T-helper 1 cell treated with Interleukin-12 subunit alpha and Interleukin-12 subunit beta and Interleukin-4 antibody, amounts not matched to agents 30 μg/mL and 1 μg/mL, for 36 hours (primary cell): ENCODE measurements around the gene TRAPPC3L.

ENCODE experiments used
- H3K27ac Mint-ChIP-seq: one replicate; pipeline ENCODE4 v1.8.0; 2021; ENCODE audit warnings: mild to moderate bottlenecking, mixed read lengths
- H3K27me3 Mint-ChIP-seq: one replicate; pipeline ENCODE4 v1.8.0; 2021; ENCODE audit warnings: low read depth, mixed read lengths
- H3K36me3 Mint-ChIP-seq: one replicate; pipeline ENCODE4 v1.8.0; 2021; ENCODE audit warnings: low read depth, mixed read lengths
- H3K4me1 Mint-ChIP-seq: one replicate; pipeline ENCODE4 v1.8.0; 2021; ENCODE audit warnings: low read depth, mixed read lengths
- H3K4me3 Mint-ChIP-seq: one replicate; pipeline ENCODE4 v1.8.0; 2021; ENCODE audit warnings: mild to moderate bottlenecking, moderate library complexity, mixed read lengths
- H3K9me3 Mint-ChIP-seq: one replicate; pipeline ENCODE4 v1.8.0; 2021; ENCODE audit warnings: mixed read lengths

TRAPPC3L gene

DNA sequence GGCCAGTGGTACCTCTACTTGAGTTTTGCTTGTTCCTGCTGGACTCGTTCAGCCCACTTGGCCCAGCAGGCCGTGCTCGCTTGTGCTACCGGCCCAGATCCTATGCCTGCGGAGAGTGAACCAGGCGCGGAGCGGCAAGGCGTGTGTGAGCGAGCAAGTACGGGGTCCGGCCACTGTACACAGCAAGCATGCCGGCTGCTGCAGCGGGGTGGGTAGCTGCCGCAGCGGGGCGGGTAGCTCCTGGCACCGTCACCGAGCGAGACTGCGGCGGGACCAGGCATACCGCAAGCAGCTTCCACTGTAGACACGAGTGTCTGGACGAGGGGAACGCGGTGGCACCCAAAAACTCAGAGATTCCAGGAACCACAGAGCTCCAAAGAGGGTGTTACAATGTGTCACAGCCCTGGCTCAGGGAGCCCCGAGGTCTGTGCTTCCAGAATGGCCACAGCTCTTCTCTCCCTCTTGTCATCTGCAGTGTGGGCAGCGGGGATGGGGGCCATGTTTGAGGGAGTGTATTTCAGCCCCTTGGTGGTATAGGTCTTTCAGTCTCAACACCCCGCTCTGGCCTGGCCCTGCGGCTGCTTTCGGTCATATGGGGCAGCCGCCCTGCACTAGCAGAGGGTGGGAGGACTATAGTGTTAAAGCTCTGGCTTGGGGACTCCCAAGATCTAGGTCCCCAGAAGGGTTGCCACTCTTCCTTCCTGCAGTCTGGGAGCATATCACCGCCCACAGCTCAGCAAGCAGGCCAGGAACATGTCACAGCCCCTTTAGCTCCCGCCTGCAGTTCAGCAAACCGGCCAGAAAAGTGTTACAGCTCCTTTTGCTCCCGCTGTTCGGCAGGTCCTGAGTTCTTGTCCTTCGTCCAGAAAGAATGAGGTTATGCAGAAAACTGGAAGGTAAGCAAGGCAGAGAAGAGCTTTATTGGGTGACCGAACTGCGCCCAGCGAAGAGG lies 19.7 kb upstream of the TRAPPC3L start:
- Mint-ChIP-seq H3K9me3 (no peaks in the 10 kb centered on the region), H3K27me3 (peaks cover 32% of the 10 kb centered on the region), H3K4me1 (peaks cover 8% of the 10 kb centered on the region), H3K27ac (no peak overlapping the region), H3K4me3 (peak overlapping the region; percentile 22), H3K36me3 (no peaks in the 10 kb centered on the region)

DNA sequence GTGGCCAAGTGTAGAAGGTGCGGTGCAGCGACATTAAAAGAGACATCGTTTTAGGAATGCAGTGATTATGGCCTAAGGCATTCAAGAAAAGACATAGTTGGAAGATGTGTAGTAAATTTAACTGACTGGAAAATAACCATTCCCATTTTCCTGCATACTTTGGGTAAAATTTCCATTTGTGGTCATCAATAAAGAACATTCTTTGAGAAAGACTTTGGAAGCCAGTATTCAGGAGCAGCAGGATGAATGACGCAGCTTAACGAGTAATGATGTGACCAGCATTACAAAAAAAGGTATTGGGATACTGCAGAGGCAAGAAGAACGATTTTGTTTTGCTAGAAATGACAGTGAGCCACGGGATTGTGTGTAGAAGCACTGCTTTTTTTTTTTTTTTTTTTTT lies 18.8 kb upstream of the TRAPPC3L start:
- peaks cover 32% of the 10 kb centered on the region for H3K27me3 Mint-ChIP-seq
- H3K4me1 Mint-ChIP-seq, result peaks cover 6% of the 10 kb centered on the region
- H3K36me3 Mint-ChIP-seq, result no peaks in the 10 kb centered on the region
- H3K9me3 Mint-ChIP-seq, result no peaks in the 10 kb centered on the region
- no peak overlapping the region for H3K4me3 Mint-ChIP-seq
- no peak overlapping the region for H3K27ac Mint-ChIP-seq

DNA sequence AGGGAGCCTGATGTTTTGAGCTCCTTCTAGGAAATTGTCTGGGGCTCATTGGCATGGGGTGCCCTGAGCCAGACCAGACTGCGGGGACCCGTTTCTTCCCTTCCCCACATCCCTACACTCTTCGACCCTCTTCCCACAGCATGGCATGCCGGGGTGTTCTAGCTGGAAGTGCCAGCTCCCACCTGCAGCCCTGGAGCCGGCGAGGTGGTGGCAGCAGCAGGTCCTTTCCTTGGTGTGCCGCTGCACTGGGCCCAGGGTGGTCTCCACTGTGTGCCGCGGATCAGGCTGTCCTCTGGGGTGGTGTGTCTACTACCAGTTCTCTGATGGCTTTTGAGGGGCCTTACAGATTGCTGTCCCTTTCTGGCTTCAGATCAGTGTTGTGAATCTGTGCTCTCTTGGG lies 18.3 kb upstream of the TRAPPC3L start:
- peaks cover 6% of the 10 kb centered on the region for H3K4me1 Mint-ChIP-seq
- no peaks in the 10 kb centered on the region for H3K9me3 Mint-ChIP-seq
- no peaks in the 10 kb centered on the region for H3K36me3 Mint-ChIP-seq
- peaks cover 32% of the 10 kb centered on the region for H3K27me3 Mint-ChIP-seq
- no peak overlapping the region for H3K27ac Mint-ChIP-seq
- no peak overlapping the region for H3K4me3 Mint-ChIP-seq

DNA sequence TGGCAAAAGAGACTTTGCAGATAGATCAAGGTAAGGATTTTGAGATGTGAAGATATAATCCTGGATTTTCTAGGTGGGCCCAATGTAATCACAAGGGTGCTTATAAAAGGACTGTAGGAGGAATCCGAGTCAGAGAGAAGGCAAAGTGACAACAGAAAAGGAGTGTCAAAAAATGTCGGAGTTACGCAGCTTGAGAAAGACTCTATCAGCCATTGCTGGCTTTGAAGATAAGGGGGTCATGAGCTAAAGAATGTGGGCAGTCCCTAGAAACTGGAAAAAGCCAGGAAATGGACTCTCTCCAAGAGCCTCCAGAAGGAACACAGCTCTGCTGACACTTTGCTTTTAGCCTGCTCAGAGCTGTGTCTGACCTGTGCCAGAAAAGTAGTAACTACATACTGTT lies 17.1 kb upstream of the TRAPPC3L start:
- Mint-ChIP-seq H3K4me3 (no peak overlapping the region), H3K4me1 (peaks cover 6% of the 10 kb centered on the region), H3K27ac (no peak overlapping the region), H3K36me3 (no peaks in the 10 kb centered on the region), H3K9me3 (no peaks in the 10 kb centered on the region), H3K27me3 (peaks cover 39% of the 10 kb centered on the region)

DNA sequence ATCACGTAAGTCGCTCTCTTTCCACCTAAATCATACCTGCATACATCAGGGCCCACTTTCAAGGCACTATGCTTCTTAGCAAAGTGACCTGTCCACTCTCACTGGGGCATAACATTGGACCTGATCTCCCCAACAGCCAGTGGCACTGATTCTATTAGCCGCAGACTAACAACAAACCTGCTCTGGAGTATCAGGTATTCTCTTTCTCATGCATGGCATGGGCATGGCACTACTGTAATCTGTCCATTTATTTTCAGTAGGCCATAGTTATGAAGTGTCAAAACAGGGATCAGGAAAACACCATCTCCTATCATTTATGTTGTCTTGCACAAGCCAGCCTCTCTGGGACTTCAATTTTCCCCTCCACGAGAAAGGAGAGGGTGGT lies 16.5 kb upstream of the TRAPPC3L start:
- no peak overlapping the region for H3K27ac Mint-ChIP-seq
- H3K9me3 Mint-ChIP-seq, result no peaks in the 10 kb centered on the region
- H3K4me3 Mint-ChIP-seq, result no peak overlapping the region
- H3K4me1 Mint-ChIP-seq, result peaks cover 6% of the 10 kb centered on the region
- peaks cover 39% of the 10 kb centered on the region for H3K27me3 Mint-ChIP-seq
- H3K36me3 Mint-ChIP-seq, result no peaks in the 10 kb centered on the region

DNA sequence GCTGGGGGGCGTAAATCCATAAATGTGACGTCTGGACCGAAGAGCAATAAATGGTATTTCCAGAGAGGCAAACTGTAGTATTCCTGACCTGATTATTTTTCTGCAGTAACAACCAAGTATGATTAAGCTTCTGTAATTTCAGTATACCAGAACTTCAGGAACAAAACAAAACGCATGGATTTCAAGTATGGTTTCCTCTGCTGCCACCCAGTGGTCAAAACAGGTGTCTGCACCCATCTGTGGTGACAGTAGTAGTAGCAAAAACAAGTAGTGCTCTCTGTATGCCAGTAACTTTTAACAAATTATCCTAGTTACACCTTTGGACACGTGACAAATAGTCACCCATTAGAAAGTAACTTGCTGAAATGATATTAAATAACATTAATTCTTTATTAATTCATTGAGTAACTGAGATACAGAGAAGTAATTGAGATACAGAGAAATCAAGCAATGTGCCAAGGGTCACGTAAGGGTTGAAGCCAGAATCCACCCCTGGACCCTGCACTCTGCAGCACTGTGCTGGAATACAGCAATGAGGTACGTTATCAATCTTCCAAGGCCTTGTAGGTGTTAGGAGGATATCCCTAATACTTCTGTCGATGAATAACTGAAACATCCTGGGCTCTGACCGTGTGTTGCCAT lies 16.0 kb upstream of the TRAPPC3L start:
- H3K36me3 Mint-ChIP-seq, result no peaks in the 10 kb centered on the region
- peaks cover 39% of the 10 kb centered on the region for H3K27me3 Mint-ChIP-seq
- H3K4me3 Mint-ChIP-seq, result no peak overlapping the region
- no peak overlapping the region for H3K27ac Mint-ChIP-seq
- H3K4me1 Mint-ChIP-seq, result peaks cover 6% of the 10 kb centered on the region
- H3K9me3 Mint-ChIP-seq, result no peaks in the 10 kb centered on the region

DNA sequence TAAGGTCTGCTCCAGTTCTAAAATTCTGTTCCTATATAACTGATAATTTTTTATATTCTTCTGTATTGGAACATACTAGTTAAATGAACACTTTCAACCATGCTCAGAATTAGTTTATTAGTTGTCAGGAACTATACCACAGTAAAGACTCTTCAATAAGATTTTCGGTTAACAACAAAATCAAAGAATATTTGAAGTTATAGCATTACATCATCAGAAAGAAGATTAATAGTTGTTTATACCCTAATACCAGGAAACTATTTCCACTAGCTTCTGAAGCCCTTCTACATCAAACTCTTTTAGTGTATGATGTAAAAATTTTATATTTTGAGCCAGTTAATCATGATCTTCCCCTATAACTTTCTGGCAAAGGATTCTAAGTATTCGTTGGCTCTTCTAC lies 14.6 kb upstream of the TRAPPC3L start:
- H3K27ac Mint-ChIP-seq, result no peak overlapping the region
- peaks cover 29% of the 10 kb centered on the region for H3K27me3 Mint-ChIP-seq
- H3K4me3 Mint-ChIP-seq, result no peak overlapping the region

DNA sequence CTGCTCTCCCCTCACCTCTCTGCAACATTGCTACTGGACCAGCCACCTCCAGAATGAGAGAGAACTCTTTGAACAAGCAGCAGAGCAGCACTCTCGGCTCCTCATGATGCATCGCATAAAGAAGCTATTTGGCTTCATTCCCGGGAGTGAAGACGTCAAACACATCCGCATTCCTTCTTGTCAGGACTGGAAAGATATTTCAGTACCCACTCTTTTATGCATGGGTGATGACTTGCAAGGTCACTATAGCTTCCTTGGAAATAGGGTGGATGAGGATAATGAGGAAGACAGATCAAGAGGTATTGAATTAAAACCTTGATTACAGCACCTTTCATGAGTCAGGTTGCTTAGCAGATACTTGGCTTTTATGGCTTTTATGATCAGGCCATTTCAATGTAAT lies 12.4 kb upstream of the TRAPPC3L start:
- H3K4me3 Mint-ChIP-seq, result no peak overlapping the region
- no peaks in the 10 kb centered on the region for H3K9me3 Mint-ChIP-seq
- no peaks in the 10 kb centered on the region for H3K36me3 Mint-ChIP-seq
- H3K27me3 Mint-ChIP-seq, result peaks cover 30% of the 10 kb centered on the region
- H3K27ac Mint-ChIP-seq, result no peak overlapping the region
- peaks cover 1% of the 10 kb centered on the region for H3K4me1 Mint-ChIP-seq

More for the DNA sequence above, 14.6 kb upstream of the TRAPPC3L start:
- Mint-ChIP-seq H3K36me3 (no peaks in the 10 kb centered on the region), H3K4me1 (peaks cover 6% of the 10 kb centered on the region), H3K9me3 (no peaks in the 10 kb centered on the region)

DNA sequence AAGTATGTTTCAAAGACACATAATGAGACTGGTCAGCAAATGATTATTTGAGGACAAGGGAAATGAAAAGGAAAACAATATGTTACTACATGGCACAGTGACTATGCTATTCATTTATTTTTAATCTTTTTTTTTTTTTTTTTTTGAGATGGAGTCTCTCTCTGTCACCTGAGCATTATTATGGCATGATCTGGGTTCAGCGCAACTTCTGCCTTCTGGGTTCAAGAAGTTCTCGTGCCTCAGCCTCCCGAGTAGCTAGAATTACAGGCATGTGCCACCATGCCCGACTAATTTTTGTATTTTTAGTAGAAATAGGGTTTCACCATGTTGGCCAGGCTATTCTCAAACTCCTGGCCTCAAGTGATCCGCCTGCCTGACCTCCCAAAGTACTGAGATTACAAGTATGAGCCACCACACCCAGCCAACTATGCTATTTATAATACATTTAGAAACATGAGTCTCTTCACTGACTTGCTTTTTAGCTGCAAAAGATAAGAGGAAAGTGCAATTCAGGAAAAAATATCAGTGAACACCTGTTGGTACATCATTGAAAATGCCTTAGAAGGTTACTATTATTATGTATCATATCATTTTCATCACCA lies 11.4 kb upstream of the TRAPPC3L start:
- no peak overlapping the region for H3K27ac Mint-ChIP-seq
- H3K4me3 Mint-ChIP-seq, result no peak overlapping the region
- H3K36me3 Mint-ChIP-seq, result no peaks in the 10 kb centered on the region
- peaks cover 24% of the 10 kb centered on the region for H3K27me3 Mint-ChIP-seq
- H3K9me3 Mint-ChIP-seq, result no peaks in the 10 kb centered on the region
- H3K4me1 Mint-ChIP-seq, result peaks cover 1% of the 10 kb centered on the region

DNA sequence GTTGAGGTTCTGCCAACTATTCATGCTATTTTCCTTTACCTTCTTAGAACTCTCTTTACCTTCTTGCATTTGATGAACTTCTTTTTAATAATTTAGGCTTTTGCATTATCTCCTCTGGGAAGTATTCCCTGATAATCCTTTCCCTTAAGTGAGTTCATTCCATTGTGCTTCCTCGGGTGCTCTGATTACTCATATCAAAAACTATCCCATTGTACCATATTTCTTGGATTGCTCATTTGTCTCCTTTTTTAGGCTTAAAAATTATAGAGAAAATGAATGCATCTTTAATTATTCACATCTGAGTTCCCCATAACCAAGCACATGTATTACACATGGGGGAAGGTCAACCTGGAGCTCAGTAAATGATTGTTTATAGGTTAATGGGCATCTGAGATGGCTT lies 10.6 kb upstream of the TRAPPC3L start:
- H3K4me1 Mint-ChIP-seq, result no peaks in the 10 kb centered on the region
- no peak overlapping the region for H3K4me3 Mint-ChIP-seq
- H3K27ac Mint-ChIP-seq, result no peak overlapping the region
- H3K36me3 Mint-ChIP-seq, result no peaks in the 10 kb centered on the region
- no peaks in the 10 kb centered on the region for H3K9me3 Mint-ChIP-seq
- H3K27me3 Mint-ChIP-seq, result peaks cover 19% of the 10 kb centered on the region

DNA sequence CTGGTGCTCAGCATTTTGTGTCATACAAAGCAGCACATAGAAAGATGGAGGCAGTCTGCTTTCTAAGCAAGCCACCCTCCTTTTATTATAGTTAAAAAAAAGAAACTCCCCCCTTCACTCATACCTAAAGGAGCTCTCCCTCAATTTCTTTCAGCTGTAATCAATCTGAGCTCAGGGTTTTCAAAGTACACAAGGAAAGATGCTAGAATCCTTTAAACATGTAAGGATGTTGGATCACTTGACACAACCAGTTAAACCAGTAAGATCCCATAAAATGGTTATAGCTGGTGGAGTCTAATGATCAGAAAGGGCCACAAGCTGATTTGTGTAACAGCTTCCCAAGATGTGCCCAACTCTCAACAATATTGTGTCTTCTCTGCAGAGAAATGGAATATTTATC lies 8.0 kb upstream of the TRAPPC3L start, which contains the start of gene CALHM4:
TSS of gene CALHM4 (plus strand) at position 301 of the 400 bp plus-strand sequence. CDS start at position 344, 43 bp downstream.
- Mint-ChIP-seq H3K27me3 (peaks cover 21% of the 10 kb centered on the region), H3K4me3 (no peak within 1 kb of the TSS), H3K36me3 (no peaks in the 10 kb centered on the region), H3K9me3 (no peaks in the 10 kb centered on the region), H3K27ac (no peak within 1 kb of the TSS), H3K4me1 (no peaks in the 10 kb centered on the region)

DNA sequence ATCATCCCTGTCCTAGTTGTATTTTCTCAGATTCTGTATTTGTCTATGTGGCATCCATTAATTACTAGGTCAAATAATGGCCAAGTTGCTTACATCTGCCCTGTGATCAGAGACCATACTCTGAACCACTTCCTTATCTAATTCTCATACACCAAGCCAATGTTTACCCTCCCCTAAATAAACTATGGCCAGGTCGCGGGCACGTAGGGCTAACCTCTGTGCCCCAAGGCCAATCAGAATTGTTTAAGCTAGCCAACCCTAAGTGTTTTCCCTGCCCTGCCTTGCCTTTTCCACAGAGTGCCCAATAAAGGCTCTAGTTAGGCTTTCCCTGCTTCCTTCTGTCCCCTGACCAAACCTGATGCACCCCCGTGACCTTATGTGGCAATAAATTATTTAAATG lies 5.3 kb upstream of the TRAPPC3L start:
- Mint-ChIP-seq H3K36me3 (no peaks in the 10 kb centered on the region), H3K9me3 (no peaks in the 10 kb centered on the region), H3K27ac (no peak overlapping the region), H3K4me1 (no peaks in the 10 kb centered on the region), H3K4me3 (no peak overlapping the region), H3K27me3 (peaks cover 25% of the 10 kb centered on the region)

DNA sequence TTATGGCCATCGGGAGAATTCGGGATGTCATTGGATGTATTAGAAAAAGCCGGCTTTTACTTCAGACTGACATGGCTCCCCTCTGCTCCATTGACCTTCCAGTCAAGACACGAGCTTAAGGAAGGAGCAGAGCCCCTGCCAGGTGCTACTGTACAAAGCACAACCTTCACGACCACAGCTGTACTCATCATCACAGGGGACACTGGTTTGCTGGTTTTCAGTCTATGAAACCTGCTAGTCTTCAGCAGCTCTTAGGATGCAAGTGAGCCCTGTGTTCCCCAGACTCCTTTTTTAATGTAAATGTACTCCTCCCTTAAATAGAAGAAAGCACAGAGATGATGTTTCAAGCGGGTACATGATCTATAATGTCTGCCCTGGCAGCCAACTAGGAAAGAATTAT lies 1.9 kb upstream of the TRAPPC3L start:
- no peaks in the 10 kb centered on the region for H3K4me1 Mint-ChIP-seq
- peaks cover 39% of the 10 kb centered on the region for H3K27me3 Mint-ChIP-seq
- H3K36me3 Mint-ChIP-seq, result no peaks in the 10 kb centered on the region
- no peaks in the 10 kb centered on the region for H3K9me3 Mint-ChIP-seq
- H3K4me3 Mint-ChIP-seq, result no peak overlapping the region
- no peak overlapping the region for H3K27ac Mint-ChIP-seq

DNA sequence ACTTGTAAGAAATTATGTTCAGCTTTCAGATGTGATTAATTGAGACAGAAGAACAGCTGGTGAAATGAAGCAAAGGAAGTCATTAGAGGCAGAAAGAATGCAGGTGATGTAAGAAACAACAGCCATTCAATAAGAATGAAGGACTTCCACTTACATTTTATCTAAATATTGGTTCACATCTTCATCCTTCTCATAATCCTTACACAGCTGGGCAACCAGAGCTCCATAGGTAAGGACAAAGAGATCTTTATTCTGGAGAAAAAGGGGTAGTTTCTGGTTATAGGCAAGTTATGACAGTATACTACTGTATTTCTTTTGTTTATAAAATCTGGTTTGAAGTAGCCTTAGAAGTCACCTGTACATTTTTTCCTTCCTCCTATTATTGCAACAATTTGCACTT lies 2.3 kb downstream of the TRAPPC3L start:
- no peak overlapping the region for H3K4me3 Mint-ChIP-seq
- no peaks in the 10 kb centered on the region for H3K4me1 Mint-ChIP-seq
- no peaks in the 10 kb centered on the region for H3K36me3 Mint-ChIP-seq
- H3K27ac Mint-ChIP-seq, result no peak overlapping the region
- H3K9me3 Mint-ChIP-seq, result no peaks in the 10 kb centered on the region
- H3K27me3 Mint-ChIP-seq, result peaks cover 51% of the 10 kb centered on the region

DNA sequence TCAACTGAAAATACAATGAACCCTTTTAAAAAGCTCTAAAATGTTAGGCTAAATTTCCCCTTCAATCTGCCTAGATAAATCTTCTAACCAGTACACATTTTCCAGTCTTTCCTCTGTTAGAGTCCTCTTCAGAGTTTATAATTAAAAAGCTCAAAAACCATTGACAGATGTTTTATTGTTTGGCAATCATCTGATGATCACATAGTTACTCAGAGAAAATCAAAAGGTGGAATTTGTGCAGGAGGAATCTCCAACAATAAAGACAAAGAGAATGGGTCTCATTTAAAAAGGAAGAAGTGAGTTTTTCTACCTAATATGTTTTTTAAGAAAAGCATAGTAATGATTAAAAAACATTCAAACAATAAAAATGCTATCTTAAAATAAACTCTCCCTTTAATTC lies 3.1 kb downstream of the TRAPPC3L start:
- peaks cover 51% of the 10 kb centered on the region for H3K27me3 Mint-ChIP-seq

More for the DNA sequence above, 3.1 kb downstream of the TRAPPC3L start:
- no peak overlapping the region for H3K4me3 Mint-ChIP-seq
- no peak overlapping the region for H3K27ac Mint-ChIP-seq
- no peaks in the 10 kb centered on the region for H3K4me1 Mint-ChIP-seq
- no peaks in the 10 kb centered on the region for H3K36me3 Mint-ChIP-seq
- no peaks in the 10 kb centered on the region for H3K9me3 Mint-ChIP-seq
